SK-N-DZ (cell line): Measurements from ENCODE around the gene KIAA1614.
A peak's percentile ranks its signal among the peaks of the same experiment; 100 is the strongest.

Experiments
- DNase-seq: peaks from one replicate; pipeline ENCODE4 v3.0.0-alpha.2; 2015; ENCODE audit warnings: low spot score

Gene KIAA1614

DNA sequence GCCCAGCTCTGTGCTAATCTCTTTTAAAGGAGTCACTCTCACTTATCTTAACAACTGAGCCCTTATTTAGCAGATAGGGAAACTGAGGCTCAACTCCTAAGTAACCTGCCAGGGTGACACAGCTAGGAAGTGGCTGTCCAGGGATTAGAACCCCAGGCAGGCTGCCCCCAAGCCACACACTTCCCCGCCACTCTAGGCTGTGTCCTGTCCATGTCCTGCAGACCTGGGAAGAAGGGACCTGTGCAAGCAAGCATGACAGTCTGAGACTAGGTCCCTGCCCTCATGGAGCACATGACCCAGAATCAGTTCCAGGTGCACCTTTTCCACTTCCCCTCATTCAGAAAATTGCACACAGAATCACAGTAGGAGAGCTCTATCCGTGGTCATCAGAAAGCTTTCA lies 12.2 kb downstream of the KIAA1614 start:
- DNase-seq, result no peak

DNA sequence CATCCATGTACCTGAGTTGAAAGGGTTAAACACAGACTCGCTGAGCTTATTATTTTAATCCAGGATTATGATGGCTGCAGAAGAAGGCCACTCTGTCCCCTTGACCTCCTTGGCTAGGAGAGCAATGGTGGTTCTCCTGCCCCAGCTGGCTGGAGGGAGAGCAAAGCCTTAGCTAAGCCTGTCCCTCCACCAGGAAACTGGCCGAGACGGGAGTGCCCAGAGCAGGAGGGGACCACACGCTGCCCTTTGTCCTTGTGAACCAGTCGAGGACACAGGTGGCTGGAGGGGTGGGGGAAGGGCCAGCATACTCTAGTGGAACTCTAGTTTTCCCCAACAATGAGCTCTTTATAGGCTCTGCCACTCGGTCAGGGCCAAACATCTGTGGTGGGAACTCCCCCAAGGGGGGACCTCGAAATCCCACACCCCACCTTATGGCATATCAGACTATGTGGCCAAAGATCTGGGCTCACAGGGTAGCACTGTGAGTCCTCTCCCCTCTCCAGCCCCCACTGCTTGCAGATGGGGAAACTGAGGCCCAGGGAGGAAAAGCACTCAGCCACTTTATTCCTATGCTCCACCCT lies 12.9 kb downstream of the KIAA1614 start:
- DNase-seq, result no peak

GRCh38 chr1:180926164-180926981 lies 13.7 kb downstream of the KIAA1614 start:
- DNase-seq, result peak; percentile 86

DNA sequence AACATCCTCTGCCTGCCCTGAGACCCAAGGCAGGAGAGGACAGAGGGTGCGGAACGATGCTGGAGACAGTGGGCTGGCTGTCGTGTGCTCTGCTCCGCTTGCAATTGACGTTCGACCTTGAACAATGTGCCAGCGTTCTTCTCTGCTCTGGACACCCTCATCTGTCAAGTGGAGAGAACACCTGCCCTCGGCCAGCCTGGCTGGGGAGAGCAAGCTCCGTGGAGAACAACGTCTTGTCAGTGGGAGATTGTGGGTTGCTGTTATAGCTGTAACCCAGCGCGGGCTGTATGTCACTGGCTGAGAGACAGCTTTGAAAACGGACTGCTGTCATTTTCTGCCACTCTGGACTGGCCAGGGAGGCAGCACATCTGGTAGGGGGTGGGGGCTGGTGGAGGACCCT lies 14.7 kb downstream of the KIAA1614 start:
- DNase-seq, result peak; percentile 77

DNA sequence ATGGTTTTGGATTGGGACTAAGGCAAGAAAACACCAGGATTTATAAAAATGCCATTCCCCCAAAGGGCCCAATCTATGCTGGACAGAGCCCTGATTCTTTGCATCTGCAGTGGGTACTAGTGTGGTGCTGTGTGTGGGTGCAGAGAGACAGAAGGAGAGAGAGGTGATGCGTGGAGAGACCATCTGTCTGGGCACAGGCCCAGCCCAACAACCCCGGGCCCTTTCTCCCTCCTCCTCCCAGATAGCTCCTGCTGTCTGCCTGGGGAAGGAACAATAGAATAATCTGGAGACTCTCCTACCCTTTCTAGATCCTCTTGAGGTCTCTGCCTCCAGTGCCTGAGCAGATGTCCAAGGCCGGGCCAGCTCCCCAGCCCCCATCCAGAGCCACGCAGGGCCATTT lies 15.1 kb downstream of the KIAA1614 start:
- peak; percentile 36 for DNase-seq

DNA sequence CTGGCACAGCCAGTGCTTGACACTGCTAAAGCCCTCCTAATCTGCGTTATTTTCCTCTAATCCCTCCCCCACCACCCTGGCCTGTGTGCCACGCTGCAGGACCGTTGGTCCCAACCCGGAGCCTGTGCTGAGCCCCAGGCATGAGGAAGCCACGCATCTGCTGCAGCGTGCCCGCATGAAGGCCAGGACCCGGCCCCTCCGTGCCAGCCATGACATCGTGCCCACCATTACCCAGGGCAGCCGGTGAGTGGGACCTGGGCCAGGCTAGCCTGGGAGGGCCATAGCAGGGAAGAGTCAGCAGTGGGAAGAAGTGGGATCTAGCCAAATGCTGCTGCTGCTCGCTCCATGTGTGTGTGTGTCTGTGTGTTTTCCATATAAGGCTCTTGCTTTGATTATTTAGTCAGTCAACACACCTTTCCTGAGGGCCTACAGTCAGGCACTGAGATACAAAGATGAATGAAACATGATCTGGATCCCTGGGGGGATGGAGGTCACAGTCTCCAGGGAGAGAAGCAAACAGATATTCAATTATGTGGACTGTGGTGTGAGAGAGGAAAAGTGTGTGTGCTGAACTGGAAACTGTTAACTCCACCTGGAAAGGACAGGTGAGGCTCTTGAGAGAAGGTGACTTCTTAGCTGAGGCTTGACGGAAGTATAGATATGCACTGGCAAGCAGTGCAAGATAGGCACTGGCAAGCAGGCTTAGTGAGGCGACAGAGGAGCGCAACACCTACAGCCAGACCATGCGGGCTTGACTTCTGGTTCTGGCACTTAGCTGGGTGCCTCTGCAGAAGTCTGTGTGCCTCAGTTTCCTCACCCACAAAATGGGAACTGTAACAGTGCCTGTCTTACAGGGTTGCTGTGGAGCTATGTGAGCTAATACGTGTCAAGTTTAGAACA lies 15.9 kb downstream of the KIAA1614 start:
- DNase-seq, result peak; percentile 61

- DNase-seq, result no peak
These were observed 16.7 kb downstream of the KIAA1614 start for GRCh38 chr1:180929389-180929788.

GRCh38 chr1:180930687-180931086 lies 18.0 kb downstream of the KIAA1614 start:
- DNase-seq, result peak; percentile 76

DNA sequence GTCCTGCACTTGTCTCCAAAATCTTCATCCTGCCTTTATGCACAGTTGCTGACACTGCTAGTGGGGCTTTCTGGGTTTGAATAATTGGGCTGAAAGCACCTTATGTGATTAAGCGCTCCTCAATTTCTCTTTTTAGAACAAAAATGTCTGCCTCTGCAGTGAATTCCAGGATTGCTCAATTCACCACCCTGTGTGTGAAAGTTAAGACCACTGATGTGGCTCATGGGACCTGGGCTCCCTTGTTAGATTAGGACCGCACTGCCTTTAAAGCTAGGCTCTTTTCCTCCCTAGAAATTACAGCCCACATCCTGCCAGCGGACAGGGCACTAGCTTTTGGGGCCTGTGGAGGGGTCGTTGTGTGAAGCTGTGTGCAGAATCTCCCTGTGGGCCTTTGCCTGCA lies 18.8 kb downstream of the KIAA1614 start:
- no peak for DNase-seq

DNA sequence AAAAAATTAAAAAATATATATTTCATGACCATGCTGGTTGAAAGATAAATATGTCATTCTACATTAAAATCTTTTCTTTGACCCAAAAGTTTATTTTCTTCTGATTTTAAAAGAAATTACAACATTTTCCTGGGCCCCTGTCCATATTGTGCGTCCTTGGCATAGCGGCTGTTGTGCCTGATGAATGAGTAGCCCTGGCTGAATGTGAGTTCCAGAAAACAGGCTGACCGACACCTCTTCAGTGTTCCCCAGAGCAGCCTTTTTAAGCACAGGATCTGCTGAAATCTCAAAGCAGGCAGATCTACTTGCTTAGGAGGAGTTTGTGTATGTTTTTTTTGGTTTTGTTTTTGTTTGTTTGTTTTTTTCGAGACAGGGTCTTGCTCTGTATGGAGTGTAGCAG lies 19.7 kb downstream of the KIAA1614 start:
- DNase-seq, result no peak

- no peak for DNase-seq
These were observed 20.4 kb downstream of the KIAA1614 start for GRCh38 chr1:180933141-180933540.

DNA sequence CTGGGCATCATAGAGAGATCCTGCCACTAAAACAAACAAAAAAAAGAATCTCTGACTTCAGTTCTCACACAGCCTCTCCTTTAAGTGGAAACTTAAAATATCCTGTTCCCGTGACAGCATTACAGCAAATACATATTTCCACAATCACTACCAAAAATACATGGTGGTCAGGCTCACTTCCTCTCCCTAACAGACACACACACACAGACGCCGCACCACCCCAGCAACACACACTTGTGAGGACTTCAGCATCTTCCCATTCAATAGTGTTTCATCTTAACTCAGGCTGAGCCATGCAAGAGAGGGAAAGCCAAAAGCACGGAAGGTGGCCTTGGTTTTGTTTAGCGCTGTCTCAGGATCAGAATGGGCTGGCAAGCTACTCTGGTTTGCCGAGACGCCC lies 21.9 kb downstream of the KIAA1614 start:
- no peak for DNase-seq

DNA sequence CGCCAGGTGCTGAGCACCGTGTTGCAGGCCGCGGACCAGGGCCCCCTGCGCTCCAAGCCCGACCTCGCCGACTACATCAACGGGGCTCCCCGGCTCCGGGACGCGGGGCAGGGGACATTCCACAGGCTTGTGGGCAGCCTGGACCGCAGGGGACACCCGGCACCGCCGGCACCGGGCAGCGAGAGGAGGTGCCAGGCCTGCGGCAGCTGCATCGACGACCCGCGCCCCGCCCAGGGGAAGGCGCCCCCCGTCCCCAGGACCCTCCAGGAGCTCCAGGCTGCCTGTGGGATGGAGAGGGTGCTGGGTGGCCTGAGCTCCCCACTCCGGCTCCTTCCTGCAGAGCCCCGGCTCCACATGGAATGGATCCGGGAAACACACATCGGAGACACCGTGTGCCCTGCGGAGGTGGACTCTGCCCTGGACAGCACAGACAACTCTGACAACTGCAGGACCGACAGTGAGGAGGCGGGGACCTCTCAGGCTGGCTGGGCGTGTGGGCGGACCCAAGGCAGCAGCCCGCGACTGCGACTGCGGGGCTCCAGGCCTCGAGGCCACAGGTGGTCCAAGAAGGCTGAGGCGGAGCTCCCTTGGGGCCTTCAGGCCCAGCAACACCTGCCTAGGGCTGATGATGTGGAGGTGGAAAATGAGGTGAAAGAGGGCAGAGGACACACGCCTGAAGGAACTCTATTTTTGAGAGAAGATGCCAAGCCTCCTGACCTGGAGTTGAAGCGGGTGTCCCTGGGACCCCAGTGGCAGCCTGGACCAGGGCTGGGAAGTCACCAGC lies 22.8 kb downstream of the KIAA1614 start:
- no peak for DNase-seq

DNA sequence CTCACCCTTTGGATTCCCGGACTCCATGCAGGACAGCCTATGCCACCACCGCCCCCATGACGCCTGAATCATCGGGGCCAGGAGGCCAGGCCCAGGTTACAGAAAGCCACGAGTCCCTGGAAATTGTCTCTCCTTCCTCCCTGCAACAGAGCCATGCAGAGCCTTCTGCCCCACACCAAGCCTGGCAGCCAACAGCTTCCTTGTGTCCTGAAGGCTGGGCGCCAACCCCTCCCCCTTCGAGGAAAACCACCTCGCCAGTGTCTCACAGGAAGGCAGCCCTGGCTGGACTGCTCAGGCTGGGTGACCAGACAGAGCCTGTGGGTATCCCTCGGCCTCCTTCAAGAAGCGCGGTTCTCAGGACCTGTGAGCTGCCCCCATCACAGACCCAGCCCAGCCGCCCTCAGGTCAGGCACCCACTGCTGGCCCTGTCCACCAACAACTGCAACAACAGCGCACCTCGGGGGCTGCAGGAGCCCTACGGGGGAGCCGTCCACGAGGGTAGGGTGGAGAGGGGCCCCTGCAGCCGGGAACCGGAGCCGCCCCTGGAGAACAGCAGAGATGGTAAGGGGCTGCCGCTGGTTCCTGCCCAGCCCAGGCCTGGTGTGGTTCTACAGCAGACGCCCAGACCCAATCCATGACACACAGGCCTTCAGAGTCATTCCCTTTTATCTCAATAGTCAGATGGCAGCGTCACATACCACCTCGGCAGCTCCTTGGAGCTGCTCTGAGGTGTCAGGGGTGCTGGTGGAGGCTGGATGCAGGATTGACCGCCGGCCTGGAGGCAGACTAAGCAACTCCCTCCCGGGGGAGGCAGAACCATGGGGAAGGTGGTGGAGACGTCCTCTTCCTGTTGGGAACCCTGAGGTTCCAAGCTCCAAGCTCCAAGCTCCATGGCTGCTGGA lies 23.7 kb downstream of the KIAA1614 start:
- DNase-seq, result no peak

GRCh38 chr1:180937012-180937372 lies 24.3 kb downstream of the KIAA1614 start:
- no peak for DNase-seq

- DNase-seq, result no peak
These were observed 25.0 kb downstream of the KIAA1614 start for GRCh38 chr1:180937624-180938225.

DNA sequence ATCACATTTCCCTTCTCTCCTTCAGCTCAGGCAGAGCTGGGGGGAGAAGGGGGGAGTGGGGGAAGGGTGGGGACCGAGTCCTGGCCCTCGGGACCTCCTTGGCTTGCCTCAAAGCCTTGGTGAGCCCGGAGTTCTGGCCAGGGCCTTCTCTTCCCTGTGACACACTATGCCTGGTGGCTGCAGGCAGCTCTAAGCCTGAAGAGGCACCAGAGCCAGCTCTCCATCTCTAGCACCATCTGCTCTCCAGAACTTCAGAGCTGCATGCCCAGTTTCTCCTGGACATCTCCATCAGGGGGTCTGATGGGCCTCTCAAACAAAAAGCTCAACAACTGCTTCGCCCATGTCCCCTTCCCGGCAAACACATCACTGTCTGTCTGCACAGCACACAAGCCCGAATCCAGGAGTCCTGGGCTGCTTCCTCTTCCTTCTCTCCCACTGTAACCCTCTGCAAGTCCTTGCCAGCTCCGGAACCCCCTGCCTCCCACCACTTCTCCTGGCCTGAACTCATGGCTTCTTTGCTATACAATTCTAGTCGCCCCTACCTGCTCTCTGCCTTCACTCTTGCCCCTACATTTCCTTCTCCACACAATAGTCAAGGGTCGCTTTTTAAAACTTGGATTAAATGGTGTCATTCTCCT lies 26.5 kb downstream of the KIAA1614 start:
- no peak for DNase-seq

DNA sequence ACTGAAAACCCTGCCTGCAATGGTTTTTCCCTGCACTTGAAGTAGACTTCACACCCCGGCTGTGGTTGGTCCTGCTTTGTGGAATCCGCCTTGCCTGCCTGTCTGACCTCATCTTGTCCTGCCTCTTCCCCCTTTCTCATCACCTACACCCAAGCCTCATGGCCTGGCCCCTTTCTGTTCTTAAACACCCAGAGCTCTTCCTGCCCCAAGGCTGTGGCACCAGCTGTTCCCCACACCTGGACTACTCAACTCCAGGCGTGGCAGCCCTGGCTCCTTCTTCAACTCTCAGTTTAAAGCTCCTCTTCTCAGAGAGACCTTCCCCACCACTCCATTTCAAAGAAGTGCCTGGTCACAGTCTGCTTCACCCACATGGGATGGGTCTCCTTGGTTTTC lies 27.0 kb downstream of the KIAA1614 start:
- no peak for DNase-seq

- no peak for DNase-seq
These were observed 27.7 kb downstream of the KIAA1614 start for GRCh38 chr1:180940445-180940844.
